ENCODE measurements around the gene PGM2.

DNA sequence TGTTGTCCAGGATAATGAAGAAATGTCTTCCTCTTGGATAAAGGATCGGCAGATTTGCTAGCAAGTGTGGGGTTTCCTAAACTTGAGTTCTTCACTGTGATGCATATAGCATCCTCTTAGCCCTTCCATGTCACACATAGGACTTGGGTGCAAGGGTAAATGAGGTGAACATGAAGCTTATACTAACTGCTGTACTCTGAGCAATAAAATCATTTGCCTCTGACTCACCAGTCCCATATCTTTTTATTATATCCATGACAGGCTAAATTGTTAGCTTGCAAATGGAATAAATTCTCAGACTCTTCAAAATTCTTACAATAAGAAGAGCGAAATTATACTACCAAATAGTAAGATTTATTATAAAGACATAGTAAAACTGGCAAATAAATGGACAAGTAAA is 49.7 kb downstream of the PGM2 start:
- TF ChIP-seq, protein P1, sequence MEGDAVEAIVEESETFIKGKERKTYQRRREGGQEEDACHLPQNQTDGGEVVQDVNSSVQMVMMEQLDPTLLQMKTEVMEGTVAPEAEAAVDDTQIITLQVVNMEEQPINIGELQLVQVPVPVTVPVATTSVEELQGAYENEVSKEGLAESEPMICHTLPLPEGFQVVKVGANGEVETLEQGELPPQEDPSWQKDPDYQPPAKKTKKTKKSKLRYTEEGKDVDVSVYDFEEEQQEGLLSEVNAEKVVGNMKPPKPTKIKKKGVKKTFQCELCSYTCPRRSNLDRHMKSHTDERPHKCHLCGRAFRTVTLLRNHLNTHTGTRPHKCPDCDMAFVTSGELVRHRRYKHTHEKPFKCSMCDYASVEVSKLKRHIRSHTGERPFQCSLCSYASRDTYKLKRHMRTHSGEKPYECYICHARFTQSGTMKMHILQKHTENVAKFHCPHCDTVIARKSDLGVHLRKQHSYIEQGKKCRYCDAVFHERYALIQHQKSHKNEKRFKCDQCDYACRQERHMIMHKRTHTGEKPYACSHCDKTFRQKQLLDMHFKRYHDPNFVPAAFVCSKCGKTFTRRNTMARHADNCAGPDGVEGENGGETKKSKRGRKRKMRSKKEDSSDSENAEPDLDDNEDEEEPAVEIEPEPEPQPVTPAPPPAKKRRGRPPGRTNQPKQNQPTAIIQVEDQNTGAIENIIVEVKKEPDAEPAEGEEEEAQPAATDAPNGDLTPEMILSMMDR (IDR thresholded peaks at IDR 0.05) = no peak
- TF ChIP-seq ZFX (IDR thresholded peaks at IDR 0.05; ENCODE audit: borderline replicate concordance) = no peak

All from 22Rv1 (cell line).